GM23338 (cell line): Measurements from ENCODE around the gene SSMEM1. TPM values are rescaled to one million over a fixed set of nuclear protein-coding genes. Genes with fewer than 3 reads are reported as not detected.

Experiments
- ATAC-seq: fragments of 200-7000 bp; cut with Tn5 transposase; 3 replicates; pipeline ENCODE4 v1.9.1; 2020
- DNase-seq: peaks from one replicate; pipeline ENCODE4 v3.0.0-alpha.2; 2015; ENCODE audit warnings: low spot score
- H2AFZ ChIP-seq: fragments of 200-600 bp; sonication (generic); 2 replicates; pipeline ENCODE4 v1.8.0; 2016; ENCODE audit warnings: antibody characterized with exemption, mild to moderate bottlenecking, moderate library complexity
- H3F3A ChIP-seq: fragments of 200-600 bp; sonication (generic); replicated peaks from 2 replicates; pipeline ENCODE4 v1.8.0; 2017; ENCODE audit warnings: antibody characterized with exemption, mixed run types, low read depth
- H3K27ac ChIP-seq: fragments of 200-600 bp; sonication (generic); 2 replicates; pipeline ENCODE4 v1.6.1; 2016; ENCODE audit warnings: low read depth
- H3K27me3 ChIP-seq: fragments of 200-600 bp; sonication (generic); 2 replicates; pipeline ENCODE4 v1.8.0; 2016; ENCODE audit warnings: mild to moderate bottlenecking, mixed run types, moderate library complexity; ENCODE audit not compliant: insufficient read depth
- H3K36me3 ChIP-seq: fragments of 200-600 bp; sonication (generic); 2 replicates; pipeline ENCODE4 v1.8.0; 2016; ENCODE audit warnings: mild to moderate bottlenecking; ENCODE audit not compliant: insufficient read depth
- H3K4me1 ChIP-seq: fragments of 200-600 bp; sonication (generic); 2 replicates; pipeline ENCODE4 v1.8.0; 2016; ENCODE audit warnings: mild to moderate bottlenecking, moderate library complexity; ENCODE audit not compliant: insufficient read depth
- H3K4me2 ChIP-seq: fragments of 200-600 bp; sonication (generic); 2 replicates; pipeline ENCODE4 v1.7.1; 2017; ENCODE audit warnings: mixed run types
- H3K4me3 ChIP-seq: fragments of 200-600 bp; sonication (generic); 2 replicates; pipeline ENCODE4 v1.6.1; 2016; ENCODE audit warnings: mixed run types
- H3K79me2 ChIP-seq: fragments of 200-600 bp; sonication (generic); replicated peaks from 2 replicates; pipeline ENCODE4 v1.8.0; 2017; ENCODE audit warnings: mild to moderate bottlenecking; ENCODE audit not compliant: insufficient read depth
- H3K9me2 ChIP-seq: fragments of 200-600 bp; sonication (generic); 2 replicates; pipeline ENCODE4 v1.8.0; 2017; ENCODE audit not compliant: insufficient read depth
- H4K20me1 ChIP-seq: fragments of 200-600 bp; sonication (generic); replicated peaks from 2 replicates; pipeline ENCODE4 v1.8.0; 2017; ENCODE audit warnings: mild to moderate bottlenecking; ENCODE audit not compliant: insufficient read depth
- H3K27ac Mint-ChIP-seq: 2 replicates; pipeline ENCODE4 v1.8.0; 2020; ENCODE audit warnings: inconsistent platforms, mild to moderate bottlenecking, moderate library complexity, mixed read lengths
- H3K27me3 Mint-ChIP-seq: 3 replicates; pipeline ENCODE4 v1.8.0; 2022; ENCODE audit warnings: low read depth, mild to moderate bottlenecking, moderate library complexity, mixed read lengths, inconsistent platforms; ENCODE audit not compliant: insufficient read depth, poor library complexity
- H3K36me3 Mint-ChIP-seq: 3 replicates; pipeline ENCODE4 v1.8.0; 2021; ENCODE audit warnings: low read depth, mild to moderate bottlenecking, inconsistent platforms, moderate library complexity, mixed read lengths
- H3K4me1 Mint-ChIP-seq: 3 replicates; pipeline ENCODE4 v1.8.0; 2020; ENCODE audit warnings: mild to moderate bottlenecking, inconsistent platforms, mixed read lengths
- H3K4me3 Mint-ChIP-seq: 3 replicates; pipeline ENCODE4 v1.8.0; 2021; ENCODE audit warnings: moderate library complexity, mild to moderate bottlenecking, inconsistent platforms, mixed read lengths
- H3K9me3 Mint-ChIP-seq: 3 replicates; pipeline ENCODE4 v1.8.0; 2020; ENCODE audit warnings: moderate library complexity, mild to moderate bottlenecking, inconsistent platforms, mixed read lengths
- CREB1 ChIP-seq: fragments of 250-450 bp; sonication (Bioruptor Pico); IDR thresholded peaks from 2 replicates; pipeline ENCODE4 v1.5.0; 2020; ENCODE audit warnings: low read depth, mild to moderate bottlenecking, moderate library complexity
- EZH2 ChIP-seq: fragments of 200-600 bp; sonication (generic); IDR thresholded peaks from one replicate; pipeline ENCODE4 v1.8.0; 2017; ENCODE audit warnings: antibody characterized with exemption, mild to moderate bottlenecking, low read depth; ENCODE audit not compliant: unreplicated experiment
- EZH2phosphoT487 ChIP-seq: fragments of 200-600 bp; sonication (generic); IDR thresholded peaks from one replicate; pipeline ENCODE4 v1.8.1; 2018; ENCODE audit warnings: antibody characterized with exemption; ENCODE audit not compliant: unreplicated experiment
- JUNB ChIP-seq: IDR thresholded peaks from one replicate; pipeline ENCODE4 v1.6.1; 2016; ENCODE audit warnings: antibody characterized with exemption; ENCODE audit not compliant: unreplicated experiment
- NANOG ChIP-seq: IDR thresholded peaks from 2 replicates; pipeline ENCODE4 v1.6.1; 2016; ENCODE audit warnings: antibody characterized with exemption, borderline replicate concordance
- POLR2AphosphoS5 ChIP-seq: IDR thresholded peaks from 2 replicates; pipeline ENCODE4 v1.6.1; 2016; ENCODE audit warnings: antibody characterized with exemption, low read depth
- STAT1 ChIP-seq: IDR thresholded peaks from one replicate; pipeline ENCODE4 v1.6.1; 2016; ENCODE audit warnings: antibody characterized with exemption; ENCODE audit not compliant: unreplicated experiment
- ZNF114 ChIP-seq: fragments of 250-450 bp; sonication (Bioruptor Pico); IDR thresholded peaks from 2 replicates; pipeline ENCODE4 v1.5.0; 2020; ENCODE audit warnings: mild to moderate bottlenecking, moderate library complexity
- ZNF331 ChIP-seq: fragments of 250-450 bp; sonication (Bioruptor Pico); IDR thresholded peaks from 2 replicates; pipeline ENCODE4 v1.5.0; 2020; ENCODE audit warnings: low read depth, mild to moderate bottlenecking, moderate library complexity
- polyA plus RNA-seq: library from polyadenylated mRNA; unstranded; fragments of >200 nt; fragmentation: Nextera tagmentation; extraction: Ambion mirVana; gene quantifications from 2 replicates; pipeline ENCODE4 v1.2.1, GENCODE V29; 2016
- total RNA-seq: library from RNA; depleted of rRNA; stranded (reverse); fragments of >200 nt; shearing (Covaris generic); gene quantifications from 2 replicates; pipeline ENCODE4 v1.2.3, GENCODE V29; 2014
- TF ChIP-seq, protein P1 (sequence below): IDR thresholded peaks from 2 replicates; pipeline ENCODE4 v1.6.1; 2016; ENCODE audit warnings: antibody characterized with exemption
- TF ChIP-seq, protein P2 (sequence below): IDR thresholded peaks from one replicate; pipeline ENCODE4 v1.6.1; 2018; ENCODE audit warnings: antibody characterized with exemption; ENCODE audit not compliant: unreplicated experiment
- TF ChIP-seq, protein P3 (sequence below), 2 experiments: fragments of 200-600 bp in 1 of 2; sonication (generic) in 1 of 2; conservative IDR thresholded peaks; 2 replicates each; pipeline versions ENCODE4 v1.5.1 to v1.6.1; 2016 to 2017; ENCODE audit warnings: antibody characterized with exemption in 2 of 2, low read depth in 2 of 2, mild to moderate bottlenecking in 2 of 2, moderate library complexity in 1 of 2
- TF ChIP-seq, protein P4 (sequence below): fragments of 250-450 bp; sonication (Bioruptor Pico); IDR thresholded peaks from 2 replicates; pipeline ENCODE4 v1.5.0; 2020; ENCODE audit warnings: mild to moderate bottlenecking, moderate library complexity

SSMEM1 gene
- total and polyA plus RNA-seq, 2 experiments from 2014 or later, result not detected

DNA sequence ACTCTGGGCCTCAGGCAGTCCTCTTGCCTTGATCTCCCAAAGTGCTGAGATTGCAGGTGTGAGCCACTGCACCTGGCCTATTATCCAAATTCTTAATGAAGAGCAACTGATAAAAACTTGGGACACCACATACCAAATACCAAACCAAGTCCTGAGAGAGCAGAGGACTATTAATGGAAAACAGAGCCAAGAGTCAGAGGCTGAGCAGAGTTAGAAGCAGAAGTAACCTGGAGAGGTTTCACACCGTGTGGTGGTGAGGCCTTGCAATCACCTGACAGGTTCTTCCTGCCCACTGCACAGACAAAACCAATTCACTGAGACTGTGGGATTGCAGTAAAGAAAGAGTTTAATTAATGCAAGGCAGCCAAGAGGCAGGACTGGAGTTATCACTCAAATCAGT lies 16.0 kb downstream of the SSMEM1 start:
- no peaks in the 10 kb centered on the region for H4K20me1 ChIP-seq
- H3K9me2 ChIP-seq, result peaks cover 5% of the 10 kb centered on the region; the same call in 1 of the 2 replicates
- H3K4me3 ChIP-seq, result no peak overlapping the region
- ATAC-seq (no peak), DNase-seq (no peak)
- H3K27me3 ChIP-seq, result no peaks in the 10 kb centered on the region
- H3F3A ChIP-seq, result no peaks in the 10 kb centered on the region
- TF ChIP-seq, protein P1, sequence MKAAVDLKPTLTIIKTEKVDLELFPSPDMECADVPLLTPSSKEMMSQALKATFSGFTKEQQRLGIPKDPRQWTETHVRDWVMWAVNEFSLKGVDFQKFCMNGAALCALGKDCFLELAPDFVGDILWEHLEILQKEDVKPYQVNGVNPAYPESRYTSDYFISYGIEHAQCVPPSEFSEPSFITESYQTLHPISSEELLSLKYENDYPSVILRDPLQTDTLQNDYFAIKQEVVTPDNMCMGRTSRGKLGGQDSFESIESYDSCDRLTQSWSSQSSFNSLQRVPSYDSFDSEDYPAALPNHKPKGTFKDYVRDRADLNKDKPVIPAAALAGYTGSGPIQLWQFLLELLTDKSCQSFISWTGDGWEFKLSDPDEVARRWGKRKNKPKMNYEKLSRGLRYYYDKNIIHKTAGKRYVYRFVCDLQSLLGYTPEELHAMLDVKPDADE, result no peak
- TF ChIP-seq, protein P2, sequence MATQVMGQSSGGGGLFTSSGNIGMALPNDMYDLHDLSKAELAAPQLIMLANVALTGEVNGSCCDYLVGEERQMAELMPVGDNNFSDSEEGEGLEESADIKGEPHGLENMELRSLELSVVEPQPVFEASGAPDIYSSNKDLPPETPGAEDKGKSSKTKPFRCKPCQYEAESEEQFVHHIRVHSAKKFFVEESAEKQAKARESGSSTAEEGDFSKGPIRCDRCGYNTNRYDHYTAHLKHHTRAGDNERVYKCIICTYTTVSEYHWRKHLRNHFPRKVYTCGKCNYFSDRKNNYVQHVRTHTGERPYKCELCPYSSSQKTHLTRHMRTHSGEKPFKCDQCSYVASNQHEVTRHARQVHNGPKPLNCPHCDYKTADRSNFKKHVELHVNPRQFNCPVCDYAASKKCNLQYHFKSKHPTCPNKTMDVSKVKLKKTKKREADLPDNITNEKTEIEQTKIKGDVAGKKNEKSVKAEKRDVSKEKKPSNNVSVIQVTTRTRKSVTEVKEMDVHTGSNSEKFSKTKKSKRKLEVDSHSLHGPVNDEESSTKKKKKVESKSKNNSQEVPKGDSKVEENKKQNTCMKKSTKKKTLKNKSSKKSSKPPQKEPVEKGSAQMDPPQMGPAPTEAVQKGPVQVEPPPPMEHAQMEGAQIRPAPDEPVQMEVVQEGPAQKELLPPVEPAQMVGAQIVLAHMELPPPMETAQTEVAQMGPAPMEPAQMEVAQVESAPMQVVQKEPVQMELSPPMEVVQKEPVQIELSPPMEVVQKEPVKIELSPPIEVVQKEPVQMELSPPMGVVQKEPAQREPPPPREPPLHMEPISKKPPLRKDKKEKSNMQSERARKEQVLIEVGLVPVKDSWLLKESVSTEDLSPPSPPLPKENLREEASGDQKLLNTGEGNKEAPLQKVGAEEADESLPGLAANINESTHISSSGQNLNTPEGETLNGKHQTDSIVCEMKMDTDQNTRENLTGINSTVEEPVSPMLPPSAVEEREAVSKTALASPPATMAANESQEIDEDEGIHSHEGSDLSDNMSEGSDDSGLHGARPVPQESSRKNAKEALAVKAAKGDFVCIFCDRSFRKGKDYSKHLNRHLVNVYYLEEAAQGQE, result no peak
- TF ChIP-seq ZNF331 (CRISPR knock-in tag) (no peak), JUNB (no peak), EZH2phosphoT487 (no peak), EZH2 (no peak), ZNF114 (no peak), STAT1 (no peak), POLR2AphosphoS5 (no peak), NANOG (no peak), CREB1 (CRISPR knock-in tag) (no peak)
- TF ChIP-seq, protein P3, sequence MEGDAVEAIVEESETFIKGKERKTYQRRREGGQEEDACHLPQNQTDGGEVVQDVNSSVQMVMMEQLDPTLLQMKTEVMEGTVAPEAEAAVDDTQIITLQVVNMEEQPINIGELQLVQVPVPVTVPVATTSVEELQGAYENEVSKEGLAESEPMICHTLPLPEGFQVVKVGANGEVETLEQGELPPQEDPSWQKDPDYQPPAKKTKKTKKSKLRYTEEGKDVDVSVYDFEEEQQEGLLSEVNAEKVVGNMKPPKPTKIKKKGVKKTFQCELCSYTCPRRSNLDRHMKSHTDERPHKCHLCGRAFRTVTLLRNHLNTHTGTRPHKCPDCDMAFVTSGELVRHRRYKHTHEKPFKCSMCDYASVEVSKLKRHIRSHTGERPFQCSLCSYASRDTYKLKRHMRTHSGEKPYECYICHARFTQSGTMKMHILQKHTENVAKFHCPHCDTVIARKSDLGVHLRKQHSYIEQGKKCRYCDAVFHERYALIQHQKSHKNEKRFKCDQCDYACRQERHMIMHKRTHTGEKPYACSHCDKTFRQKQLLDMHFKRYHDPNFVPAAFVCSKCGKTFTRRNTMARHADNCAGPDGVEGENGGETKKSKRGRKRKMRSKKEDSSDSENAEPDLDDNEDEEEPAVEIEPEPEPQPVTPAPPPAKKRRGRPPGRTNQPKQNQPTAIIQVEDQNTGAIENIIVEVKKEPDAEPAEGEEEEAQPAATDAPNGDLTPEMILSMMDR (conservative IDR thresholded peaks at IDR 0.05; ENCODE audit: low read depth in 2 of 2), result no peak
- TF ChIP-seq, protein P4, sequence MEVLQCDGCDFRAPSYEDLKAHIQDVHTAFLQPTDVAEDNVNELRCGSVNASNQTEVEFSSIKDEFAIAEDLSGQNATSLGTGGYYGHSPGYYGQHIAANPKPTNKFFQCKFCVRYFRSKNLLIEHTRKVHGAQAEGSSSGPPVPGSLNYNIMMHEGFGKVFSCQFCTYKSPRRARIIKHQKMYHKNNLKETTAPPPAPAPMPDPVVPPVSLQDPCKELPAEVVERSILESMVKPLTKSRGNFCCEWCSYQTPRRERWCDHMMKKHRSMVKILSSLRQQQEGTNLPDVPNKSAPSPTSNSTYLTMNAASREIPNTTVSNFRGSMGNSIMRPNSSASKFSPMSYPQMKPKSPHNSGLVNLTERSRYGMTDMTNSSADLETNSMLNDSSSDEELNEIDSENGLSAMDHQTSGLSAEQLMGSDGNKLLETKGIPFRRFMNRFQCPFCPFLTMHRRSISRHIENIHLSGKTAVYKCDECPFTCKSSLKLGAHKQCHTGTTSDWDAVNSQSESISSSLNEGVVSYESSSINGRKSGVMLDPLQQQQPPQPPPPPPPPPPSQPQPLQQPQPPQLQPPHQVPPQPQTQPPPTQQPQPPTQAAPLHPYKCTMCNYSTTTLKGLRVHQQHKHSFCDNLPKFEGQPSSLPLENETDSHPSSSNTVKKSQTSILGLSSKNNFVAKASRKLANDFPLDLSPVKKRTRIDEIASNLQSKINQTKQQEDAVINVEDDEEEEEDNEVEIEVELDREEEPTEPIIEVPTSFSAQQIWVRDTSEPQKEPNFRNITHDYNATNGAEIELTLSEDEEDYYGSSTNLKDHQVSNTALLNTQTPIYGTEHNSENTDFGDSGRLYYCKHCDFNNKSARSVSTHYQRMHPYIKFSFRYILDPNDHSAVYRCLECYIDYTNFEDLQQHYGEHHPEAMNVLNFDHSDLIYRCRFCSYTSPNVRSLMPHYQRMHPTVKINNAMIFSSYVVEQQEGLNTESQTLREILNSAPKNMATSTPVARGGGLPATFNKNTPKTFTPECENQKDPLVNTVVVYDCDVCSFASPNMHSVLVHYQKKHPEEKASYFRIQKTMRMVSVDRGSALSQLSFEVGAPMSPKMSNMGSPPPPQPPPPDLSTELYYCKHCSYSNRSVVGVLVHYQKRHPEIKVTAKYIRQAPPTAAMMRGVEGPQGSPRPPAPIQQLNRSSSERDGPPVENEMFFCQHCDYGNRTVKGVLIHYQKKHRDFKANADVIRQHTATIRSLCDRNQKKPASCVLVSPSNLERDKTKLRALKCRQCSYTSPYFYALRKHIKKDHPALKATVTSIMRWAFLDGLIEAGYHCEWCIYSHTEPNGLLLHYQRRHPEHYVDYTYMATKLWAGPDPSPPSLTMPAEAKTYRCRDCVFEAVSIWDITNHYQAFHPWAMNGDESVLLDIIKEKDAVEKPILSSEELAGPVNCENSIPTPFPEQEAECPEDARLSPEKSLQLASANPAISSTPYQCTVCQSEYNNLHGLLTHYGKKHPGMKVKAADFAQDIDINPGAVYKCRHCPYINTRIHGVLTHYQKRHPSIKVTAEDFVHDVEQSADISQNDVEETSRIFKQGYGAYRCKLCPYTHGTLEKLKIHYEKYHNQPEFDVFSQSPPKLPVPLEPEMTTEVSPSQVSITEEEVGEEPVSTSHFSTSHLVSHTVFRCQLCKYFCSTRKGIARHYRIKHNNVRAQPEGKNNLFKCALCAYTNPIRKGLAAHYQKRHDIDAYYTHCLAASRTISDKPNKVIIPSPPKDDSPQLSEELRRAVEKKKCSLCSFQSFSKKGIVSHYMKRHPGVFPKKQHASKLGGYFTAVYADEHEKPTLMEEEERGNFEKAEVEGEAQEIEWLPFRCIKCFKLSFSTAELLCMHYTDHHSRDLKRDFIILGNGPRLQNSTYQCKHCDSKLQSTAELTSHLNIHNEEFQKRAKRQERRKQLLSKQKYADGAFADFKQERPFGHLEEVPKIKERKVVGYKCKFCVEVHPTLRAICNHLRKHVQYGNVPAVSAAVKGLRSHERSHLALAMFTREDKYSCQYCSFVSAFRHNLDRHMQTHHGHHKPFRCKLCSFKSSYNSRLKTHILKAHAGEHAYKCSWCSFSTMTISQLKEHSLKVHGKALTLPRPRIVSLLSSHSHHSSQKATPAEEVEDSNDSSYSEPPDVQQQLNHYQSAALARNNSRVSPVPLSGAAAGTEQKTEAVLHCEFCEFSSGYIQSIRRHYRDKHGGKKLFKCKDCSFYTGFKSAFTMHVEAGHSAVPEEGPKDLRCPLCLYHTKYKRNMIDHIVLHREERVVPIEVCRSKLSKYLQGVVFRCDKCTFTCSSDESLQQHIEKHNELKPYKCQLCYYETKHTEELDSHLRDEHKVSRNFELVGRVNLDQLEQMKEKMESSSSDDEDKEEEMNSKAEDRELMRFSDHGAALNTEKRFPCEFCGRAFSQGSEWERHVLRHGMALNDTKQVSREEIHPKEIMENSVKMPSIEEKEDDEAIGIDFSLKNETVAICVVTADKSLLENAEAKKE (CRISPR knock-in tag), result no peak
- peaks cover 3% of the 10 kb centered on the region; the same call in 2 of the 3 replicates for H3K4me1 Mint-ChIP-seq
- H3K79me2 ChIP-seq, result no peaks in the 10 kb centered on the region
- H3K4me1 ChIP-seq, result peaks cover 10% of the 10 kb centered on the region
- no peak overlapping the region for H3K4me3 Mint-ChIP-seq
- H3K27ac ChIP-seq, result no peak overlapping the region
- H2AFZ ChIP-seq, result peak overlapping the region; percentile 66; the same call in 1 of the 2 replicates
- no peaks in the 10 kb centered on the region; the same call in 2 of the 3 replicates for H3K9me3 Mint-ChIP-seq
- no peaks in the 10 kb centered on the region for H3K36me3 Mint-ChIP-seq
- H3K4me2 ChIP-seq, result no peak overlapping the region
- no peak overlapping the region for H3K27ac Mint-ChIP-seq
- H3K27me3 Mint-ChIP-seq, result no peaks in the 10 kb centered on the region
- H3K36me3 ChIP-seq, result no peaks in the 10 kb centered on the region
